RPMI7951 (cell line): ENCODE measurements around the gene ZBTB17. TPM values are rescaled to one million over a fixed set of nuclear protein-coding genes. Genes with fewer than 3 reads are reported as not detected.
"Not testable (repeated sequence)": the region's sequence is repeated elsewhere in the genome, so short reads cannot be mapped to it uniquely, and the experiment has no call there.

Experiments
- DNase-seq: peaks from one replicate; pipeline ENCODE4 v3.0.0-alpha.2; 2012; ENCODE audit warnings: low read depth
- total RNA-seq: library from RNA; depleted of rRNA; stranded (reverse); fragments of >200 nt; shearing (Covaris generic); gene quantifications from 2 replicates; pipeline ENCODE4 v1.2.3, GENCODE V29; 2014; rRNA removed

ZBTB17 gene
- total RNA-seq, 1 experiment from 2014 or later = 26.3 TPM

DNA sequence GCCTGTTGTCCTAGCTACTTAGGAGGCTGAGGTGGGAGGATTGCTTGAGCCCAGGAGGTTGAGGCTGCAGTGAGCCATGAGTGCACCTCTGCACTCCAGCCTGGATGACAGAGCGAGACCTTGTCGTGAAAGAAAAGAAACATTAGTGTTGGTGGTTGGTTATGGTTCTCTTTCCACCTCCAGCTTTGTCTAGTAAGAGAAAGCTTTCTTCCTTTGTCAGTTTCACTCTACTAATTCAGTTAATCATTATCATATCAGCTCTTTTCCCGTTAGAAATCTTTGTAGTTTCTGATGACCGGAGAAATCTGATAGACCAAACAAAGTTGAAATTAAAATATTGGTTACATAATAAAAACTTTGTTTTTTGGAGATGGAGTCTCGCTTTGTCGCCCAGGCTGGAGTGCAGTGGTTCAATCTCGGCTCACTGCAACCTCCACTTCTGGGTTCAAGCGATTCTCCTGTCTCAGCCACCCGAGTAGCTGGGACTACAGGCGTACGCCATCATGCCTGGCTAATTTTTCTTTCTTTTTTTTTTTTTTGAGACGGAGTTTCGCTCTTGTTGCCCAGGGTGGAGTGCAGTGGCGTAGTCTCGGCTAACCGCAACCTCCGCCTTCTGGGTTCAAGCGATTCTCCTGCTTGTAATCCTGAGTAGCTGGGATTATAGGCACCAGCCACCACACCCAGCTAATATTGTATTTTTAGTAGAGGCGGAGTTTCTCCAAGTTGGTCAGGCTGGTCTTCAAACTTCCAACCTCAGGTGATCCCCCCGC lies 78.9 kb downstream of the ZBTB17 start:
- DNase-seq = not testable (repeated sequence)

GRCh38 chr1:15895233-15895632 lies 80.7 kb downstream of the ZBTB17 start:
- DNase-seq = no peak

DNA sequence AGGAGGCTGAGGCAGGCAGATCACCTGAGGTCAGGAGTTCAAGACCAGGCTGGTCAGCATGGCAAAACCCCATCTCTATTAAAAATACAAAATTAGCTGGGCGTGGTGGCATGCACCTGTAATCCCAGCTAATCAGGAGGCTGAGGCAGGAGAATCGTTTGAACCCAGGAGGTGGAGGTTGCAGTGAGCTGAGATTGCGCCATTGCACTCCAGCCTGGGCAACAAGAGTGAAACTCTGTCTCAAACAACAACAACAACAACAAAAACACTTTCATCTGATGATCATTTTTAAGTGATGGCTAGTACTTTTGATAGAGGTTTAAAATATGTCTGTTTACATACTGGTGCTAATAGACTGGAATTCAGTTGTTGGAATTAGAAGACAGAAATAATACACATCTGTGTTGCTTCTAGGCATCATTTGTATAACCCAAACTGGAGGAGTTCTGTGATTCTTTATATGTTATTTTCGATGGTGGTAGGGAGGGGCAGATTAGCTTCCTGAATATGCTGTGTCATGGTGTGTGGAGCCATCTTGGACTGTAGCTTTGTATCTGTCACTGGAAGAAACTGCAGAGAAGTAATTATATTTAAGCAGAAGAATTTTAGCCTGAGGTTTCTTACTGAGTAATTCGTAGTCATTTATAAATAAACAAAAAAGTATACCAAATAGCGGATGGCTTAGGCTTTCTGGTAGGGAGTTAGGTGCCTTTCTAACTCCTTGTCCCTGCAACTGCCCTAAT lies 82.9 kb downstream of the ZBTB17 start:
- DNase-seq = peak; percentile 65

Other genes with a start within 250 kb of the ZBTB17 start
- gene SLC25A34, start 239.8 kb downstream of the ZBTB17 start, total RNA-seq = 0.12 and 0.29 TPM in 2 replicates
- not detected in 2 replicates for gene TMEM82, start 233.6 kb downstream of the ZBTB17 start, total RNA-seq
- gene FBLIM1, start 217.3 kb downstream of the ZBTB17 start, total RNA-seq = 57.3 and 75.5 TPM in 2 replicates
- 3.2 and 4.0 TPM in 2 replicates for gene UQCRHL, start 168.5 kb downstream of the ZBTB17 start, total RNA-seq
- 9.3 and 14.1 TPM in 2 replicates for gene SPEN, start 128.4 kb downstream of the ZBTB17 start, total RNA-seq
- not detected in 2 replicates for gene SRARP, start 28.1 kb upstream of the ZBTB17 start, total RNA-seq
- gene HSPB7, start 41.9 kb upstream of the ZBTB17 start, total RNA-seq = 7.1 and 7.9 TPM in 2 replicates
- gene CLCNKA, start 45.9 kb upstream of the ZBTB17 start, total RNA-seq = 0.12 TPM in 1 of 2 replicates, not detected in the other
- gene CLCNKB, start 67.7 kb upstream of the ZBTB17 start, total RNA-seq = not detected in 2 replicates
- gene FAM131C, start 97.5 kb upstream of the ZBTB17 start, total RNA-seq = 0.20 TPM in 1 of 2 replicates, not detected in the other
- 47.1 and 53.4 TPM in 2 replicates for gene EPHA2, start 180.0 kb upstream of the ZBTB17 start, total RNA-seq
- gene ARHGEF19, start 236.6 kb upstream of the ZBTB17 start, total RNA-seq = 8.3 and 10.7 TPM in 2 replicates